Endothelial cell of coronary artery (primary cell): ENCODE data around the gene TLL1. TPM values are rescaled to one million over a fixed set of nuclear protein-coding genes. Genes with fewer than 3 reads are reported as not detected.

Source experiments
- total RNA-seq: library from RNA; depleted of rRNA; stranded (reverse); fragments of >200 nt; gene quantifications from 2 replicates; pipeline ENCODE4 v1.2.3, GENCODE V29; 2014

The TLL1 gene
- total RNA-seq: 5.3 and 7.4 TPM in 2 replicates

GRCh38 chr4:165872461-165873297 is at the start of gene TLL1:
Gene TLL1 (plus strand): TSS chr4:165873237. CDS start chr4:165873905, 668 bp downstream.

